Right renal cortex interstitium (tissue), 3 donors: ENCODE results near the gene DENND1B. TPM values are rescaled to one million over a fixed set of nuclear protein-coding genes. Genes with fewer than 3 reads are reported as not detected.
"Not testable (repeated sequence)": the region's sequence is repeated elsewhere in the genome, so short reads cannot be mapped to it uniquely, and the experiment has no call there.

Source experiments
- DNase-seq, 3 donors: peaks; one replicate each; pipeline ENCODE4 v3.0.0-alpha.2; 2013; ENCODE audit warnings: low read depth in 3 of 3, low spot score in 2 of 3
- polyA plus RNA-seq, 3 donors: library from polyadenylated mRNA; unstranded; fragments of 120-200 nt; gene quantifications; one replicate each; pipeline ENCODE4 v1.2.1, GENCODE V29; 2013; ENCODE audit not compliant: insufficient read length in 3 of 3

DENND1B gene
- polyA plus RNA-seq, 3 donors: 12.3 to 14.3 (median 13.5) TPM

DNA sequence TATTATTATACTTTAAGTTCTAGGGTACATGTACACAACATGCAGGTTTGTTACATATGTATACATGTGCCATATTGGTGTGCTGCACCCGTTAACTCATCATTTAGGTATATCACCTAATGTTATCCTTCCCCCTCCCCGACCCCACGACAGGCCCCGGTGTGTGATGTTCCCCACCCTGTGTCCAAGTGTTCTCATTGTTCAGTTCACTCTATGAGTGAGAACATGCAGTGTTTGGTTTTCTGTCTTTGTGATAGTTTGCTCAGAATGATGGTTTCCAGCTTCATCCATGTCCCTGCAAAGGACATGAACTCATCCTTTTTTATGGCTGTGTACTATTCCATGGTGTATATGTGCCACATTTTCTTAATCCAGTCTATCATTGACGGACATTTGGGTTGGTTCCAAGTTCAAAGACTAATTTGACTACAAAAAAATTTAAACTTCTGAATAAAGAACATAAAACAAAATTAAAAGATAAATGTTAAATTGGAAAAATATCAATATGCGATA, 22.6 kb downstream of the DENND1B start:
- not testable (repeated sequence) for DNase-seq

DNA sequence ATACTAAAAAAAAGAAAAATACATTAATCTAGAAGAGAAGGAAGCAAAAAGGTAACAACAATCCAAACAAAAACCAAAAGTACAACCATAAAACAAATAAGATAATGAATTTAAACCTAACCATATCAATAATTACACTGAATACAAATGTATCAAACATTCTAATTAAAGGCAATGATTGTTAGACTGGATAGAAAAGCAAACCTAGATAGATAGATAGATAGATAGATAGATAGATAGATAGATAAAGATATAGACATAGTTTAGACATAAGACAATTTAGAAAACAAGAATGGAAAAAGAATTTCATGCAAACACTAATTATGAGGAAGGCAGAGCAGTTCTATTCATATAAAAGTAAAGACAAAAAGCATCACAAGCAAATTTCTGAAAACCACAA, 24.9 kb downstream of the DENND1B start:
- no peak for DNase-seq

DNA sequence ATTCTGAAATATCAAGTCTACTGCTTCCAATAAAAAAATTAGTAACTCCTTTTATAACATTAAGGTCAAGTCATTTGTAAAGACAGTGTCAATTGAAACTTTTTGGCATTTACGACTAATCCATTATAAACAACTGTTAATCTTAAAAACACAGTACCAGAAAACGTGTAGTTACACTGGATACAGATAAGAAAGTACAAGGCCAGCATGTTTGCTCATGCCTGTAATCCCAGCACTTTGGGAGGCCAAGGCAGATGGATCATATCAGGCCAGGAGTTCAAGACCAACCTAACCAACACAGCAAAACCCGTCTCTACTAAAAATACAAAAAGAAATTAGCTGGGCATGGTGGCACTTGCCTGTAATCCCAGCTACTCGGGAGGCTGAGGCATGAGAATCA, 29.4 kb downstream of the DENND1B start:
- no peak for DNase-seq

DNA sequence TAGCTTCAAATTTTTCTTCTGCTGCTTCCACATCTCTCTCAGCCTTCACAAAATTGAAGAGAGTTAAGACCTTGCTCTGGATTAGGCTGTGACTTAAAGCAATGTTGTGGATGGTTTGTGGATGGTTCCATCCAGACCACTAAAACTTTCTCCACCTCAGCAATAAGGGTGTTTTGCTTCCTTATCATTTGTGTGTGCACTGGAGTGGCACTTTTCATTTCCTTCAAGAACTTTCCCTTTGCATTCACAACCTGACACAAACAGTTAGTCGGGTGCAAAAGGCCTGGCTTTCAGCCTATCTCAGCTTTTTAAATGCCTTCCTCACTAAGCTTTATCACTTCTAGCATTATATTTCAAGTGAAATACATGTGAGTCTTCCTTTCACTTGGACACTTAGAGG, 30.3 kb downstream of the DENND1B start:
- no peak for DNase-seq

DNA sequence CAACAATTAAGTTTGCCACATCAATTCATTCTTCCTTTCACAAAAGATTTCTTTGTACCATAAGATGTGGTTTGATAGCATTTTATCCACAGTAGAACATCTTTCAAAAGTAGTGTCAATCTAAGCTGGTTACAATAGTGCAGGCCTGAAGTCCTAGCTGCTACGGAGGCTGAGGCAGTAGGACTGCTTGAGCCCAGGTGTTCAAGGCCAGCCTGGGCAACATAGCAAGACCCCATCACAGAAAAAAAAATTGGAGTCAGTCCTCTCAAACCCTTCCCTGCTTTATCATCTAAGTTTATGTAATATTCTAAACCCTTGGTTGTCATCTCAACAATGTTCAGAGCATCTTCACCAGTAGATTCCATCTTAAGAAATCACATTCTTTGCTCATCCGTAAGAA, 31.7 kb downstream of the DENND1B start:
- DNase-seq: no peak

DNA sequence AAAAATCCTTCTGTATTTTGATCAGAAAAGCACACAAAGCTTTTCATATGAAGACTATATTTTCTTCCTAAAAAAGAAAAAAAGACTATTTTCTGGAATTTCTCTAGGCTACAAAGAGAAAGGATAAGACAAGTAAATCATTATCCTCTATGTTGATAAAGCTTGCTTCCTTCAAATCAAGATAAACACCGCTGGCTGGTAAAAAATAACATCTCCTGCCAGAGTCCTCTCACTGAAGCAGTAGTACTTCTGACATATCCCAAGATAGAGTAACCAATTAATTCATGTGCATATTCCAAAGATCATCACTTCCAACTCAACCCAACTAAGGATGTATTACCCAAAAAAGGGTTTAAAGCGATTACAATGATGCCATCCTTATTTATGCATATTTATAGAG, 34.3 kb downstream of the DENND1B start:
- DNase-seq: no peak

DNA sequence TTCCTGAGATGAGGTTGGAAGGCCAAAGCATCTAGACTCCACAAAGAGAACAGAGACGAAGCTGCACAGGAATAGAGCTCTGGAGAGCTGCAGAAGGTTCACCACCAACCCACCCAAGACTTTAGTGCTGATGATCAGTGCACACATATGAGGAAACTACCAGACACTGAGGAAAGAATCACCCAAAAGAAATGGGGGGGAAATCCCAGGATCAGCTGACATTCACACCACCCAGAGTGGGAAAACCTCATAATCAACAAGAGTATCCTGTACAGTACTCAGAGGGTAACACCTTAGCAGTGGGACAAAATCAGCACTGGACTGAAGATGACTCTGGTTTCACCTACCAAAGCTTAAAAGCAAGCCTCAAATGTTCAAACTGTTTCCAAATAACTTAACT, 36.4 kb downstream of the DENND1B start:
- no peak for DNase-seq

DNA sequence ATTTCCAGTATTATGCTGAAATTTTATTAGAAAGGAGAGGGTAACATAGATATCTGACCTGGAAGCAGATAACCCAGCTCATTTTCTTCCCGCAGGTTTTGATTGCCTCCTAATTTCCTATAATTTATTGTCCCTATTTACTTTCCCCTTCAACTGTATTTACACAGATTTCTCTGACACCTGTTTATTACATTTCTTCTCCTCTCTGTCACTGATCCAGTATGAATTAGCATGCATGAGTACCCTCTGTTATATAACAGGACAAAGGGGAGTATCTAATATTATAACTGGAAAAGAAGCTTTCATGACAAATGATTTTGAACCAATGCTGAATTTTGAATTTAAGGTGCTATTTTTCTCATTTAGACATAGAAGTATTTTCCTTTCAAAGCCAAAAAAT, 37.4 kb downstream of the DENND1B start:
- no peak for DNase-seq

DNA sequence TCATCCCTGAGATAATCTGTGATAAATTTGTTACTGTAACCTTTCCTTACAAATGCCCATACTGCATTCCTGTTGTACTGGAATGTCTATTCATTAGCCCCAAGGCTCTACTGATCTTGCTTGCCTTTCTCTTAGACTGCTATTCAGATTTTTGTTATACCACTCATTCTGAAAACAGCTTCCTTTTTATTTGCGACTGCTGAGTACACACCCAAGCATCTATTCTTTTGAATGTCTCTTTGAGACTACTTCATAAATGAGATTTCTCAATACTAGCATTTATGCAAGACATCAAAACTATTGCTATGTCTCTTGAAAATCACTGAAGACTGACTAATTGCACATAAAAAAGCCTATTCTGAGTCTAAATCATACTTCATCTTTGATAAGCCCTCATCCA, 38.6 kb downstream of the DENND1B start:
- no peak for DNase-seq

DNA sequence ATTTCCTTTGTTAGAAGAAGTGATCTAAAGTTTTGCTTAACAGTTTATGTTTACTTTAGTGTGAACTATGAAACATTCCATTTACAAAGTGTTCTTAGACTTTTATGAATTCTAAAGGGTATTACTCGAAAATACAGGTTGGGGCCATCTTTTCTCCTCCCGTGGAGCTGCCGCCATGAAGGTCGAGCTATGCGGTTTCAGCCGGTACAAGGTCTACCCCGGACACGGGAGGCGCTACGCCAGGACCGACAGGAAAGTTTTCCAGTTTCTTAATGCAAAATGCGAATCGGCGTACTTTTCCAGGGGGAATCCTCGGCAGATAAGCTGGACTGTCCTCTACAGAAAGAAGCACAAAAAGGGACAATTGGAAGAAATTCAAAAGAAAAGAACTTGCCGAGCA, 39.8 kb downstream of the DENND1B start:
- DNase-seq: no peak

DNA sequence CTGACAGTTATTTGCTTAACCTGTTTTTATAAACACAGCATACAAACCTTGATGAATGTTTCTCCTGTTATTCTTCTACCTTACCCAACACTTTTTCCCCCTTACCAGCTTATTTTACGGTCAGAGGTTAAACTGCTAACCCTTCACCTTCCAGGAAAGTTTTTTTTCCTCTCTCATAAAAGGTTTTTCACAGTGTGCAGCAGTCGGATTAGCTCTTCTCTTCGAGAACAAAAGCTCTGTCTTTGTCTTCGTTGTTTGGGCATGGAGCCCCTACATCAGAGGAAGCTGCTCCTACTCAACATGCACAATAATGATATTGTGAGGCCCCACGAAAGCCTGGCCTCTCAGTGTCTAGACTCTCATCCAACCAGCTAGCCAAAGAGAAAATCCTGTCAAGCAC, 42.0 kb downstream of the DENND1B start:
- DNase-seq: no peak

DNA sequence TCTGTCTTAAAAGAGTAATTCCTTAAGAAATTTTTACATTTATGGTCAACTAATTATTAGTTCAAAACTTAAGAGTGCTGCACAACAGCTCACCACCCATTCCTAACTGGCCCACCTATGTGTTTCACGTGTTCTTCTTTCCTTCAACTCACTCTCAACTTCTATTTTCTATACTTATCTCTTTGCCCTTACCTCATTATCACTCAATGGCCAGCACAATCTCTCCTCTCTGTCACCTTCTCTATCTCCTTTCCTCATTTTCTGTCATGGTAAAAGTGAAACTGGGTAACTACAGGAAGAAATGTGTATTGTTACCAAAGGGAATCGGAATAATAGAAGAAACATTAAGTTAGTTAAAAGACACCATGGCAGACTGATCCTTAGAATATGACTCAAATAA, 43.1 kb downstream of the DENND1B start:
- DNase-seq: no peak

DNA sequence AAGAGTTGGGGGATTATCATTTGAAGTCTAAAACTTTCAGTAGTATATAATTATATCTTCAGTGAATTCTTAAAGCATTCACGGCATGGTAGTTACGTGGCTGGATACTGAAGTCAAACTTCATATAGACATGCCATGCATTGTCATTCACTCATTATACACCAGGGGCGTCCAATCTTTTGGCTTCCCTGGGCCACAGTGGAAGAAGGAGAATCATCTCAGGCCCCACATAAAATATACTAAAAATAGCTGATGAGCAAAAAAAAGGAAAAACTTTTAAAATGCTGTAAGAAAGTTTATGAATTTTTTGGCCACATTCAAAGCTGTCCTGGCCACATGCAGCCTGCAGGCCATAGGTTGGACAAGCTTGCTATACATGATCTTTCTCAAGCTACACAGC, 43.8 kb downstream of the DENND1B start:
- DNase-seq: no peak

DNA sequence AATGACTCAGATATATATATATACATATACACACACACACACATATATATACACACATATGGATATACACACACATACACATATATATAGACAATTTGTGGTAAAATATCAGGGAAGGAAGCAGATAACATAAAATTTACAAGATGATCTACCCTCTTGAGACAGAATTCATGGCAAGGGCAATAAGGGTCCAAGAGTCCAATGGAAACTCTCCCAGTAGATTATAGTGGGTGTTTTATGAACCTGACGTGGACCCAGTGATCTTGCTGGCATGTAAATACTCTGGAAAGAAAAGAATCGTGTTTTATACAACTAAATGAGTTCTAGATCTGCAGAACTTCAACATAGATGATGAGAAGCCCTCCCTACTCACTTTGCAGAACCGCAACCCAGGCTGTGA, 49.3 kb downstream of the DENND1B start:
- DNase-seq: no peak

DNA sequence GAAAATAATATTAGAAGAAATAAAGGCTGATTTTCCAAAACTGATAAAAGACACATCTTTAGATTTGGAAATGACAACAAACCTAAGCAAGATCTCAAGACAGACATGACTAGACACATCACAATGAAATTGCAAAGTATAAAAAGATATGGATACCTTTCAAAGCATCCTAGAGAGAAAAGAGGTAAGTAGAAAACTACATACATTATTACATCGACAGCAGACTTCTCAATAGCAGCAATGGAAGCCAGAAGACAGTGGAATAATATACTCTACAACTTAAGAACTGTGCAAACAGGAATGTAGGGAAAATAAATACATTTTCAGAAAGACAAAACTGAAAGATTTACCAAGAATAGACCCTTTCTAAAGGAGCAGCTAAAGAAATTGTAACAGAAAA, 50.2 kb downstream of the DENND1B start:
- DNase-seq: no peak

DNA sequence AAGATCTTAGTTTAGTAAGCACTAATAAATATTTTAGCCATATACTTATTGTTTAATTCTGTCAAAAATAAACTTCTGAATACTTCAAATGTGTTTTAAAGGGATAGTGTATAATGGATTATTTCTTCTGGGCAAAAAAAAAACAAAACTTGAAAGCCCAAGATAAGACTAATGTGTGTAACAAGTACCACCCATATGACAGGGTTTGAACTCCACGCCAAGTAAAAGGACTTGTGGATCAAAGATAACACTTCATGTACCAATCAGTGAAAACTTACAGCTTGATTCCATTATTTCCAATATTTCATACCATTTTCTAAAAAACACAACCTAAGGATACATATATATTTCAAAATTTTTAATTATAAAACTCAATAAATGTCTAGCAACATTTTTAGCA, 59.5 kb downstream of the DENND1B start:
- DNase-seq: no peak

DNA sequence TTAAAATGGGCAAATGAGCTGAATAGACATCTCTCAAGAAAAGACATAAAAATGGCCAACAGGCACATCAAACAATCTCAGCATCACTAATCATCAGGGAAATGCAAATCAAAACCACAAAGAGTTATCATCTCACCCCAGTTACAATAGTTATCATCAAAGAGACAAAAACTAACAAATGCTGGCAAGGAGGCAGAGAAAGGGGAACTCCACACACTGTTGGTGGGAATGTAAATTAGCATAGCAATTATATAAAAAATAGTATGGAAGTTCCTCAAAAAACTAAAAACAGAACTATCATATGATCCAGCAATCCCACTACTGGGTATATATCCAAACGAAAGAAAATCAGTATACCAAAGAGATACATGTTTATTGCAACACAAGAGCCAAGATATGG, 68.7 kb downstream of the DENND1B start:
- no peak for DNase-seq

DNA sequence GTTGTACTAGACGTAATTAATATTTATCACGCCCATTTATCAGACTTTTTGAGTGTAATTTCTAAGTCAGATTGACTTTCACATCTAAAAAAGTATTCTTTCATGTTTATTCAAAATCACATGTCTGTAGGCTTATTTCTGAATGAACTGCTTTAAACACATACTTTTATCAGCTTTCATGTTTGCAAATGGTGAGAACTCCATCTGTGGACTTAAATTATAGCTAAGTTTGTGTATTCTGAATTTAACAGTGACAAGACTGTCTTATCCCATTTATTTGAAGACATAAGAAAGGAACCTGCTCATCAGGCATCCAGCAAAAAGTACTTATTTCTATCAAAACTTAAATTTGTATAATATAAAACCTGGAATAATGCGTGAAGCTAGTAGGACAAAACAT, 69.3 kb downstream of the DENND1B start:
- no peak for DNase-seq

DNA sequence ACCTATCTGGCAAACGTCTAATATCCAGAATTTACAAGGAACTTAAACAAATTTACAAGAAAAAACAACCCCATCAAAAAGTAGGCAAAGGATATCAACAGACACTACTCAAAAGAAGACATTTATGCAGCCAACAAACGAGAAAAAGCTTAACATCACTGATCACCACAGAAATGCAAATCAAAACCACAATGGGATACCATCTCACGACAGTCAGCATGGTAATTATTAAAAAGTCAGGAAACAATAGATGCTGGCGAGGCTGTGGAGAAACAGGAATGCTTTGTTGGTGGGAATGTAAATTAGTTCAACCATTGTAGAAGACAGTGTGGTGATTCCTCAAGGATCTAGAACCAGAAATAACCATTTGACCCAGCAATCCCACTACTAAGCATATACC, 74.6 kb downstream of the DENND1B start:
- not testable (repeated sequence) for DNase-seq

DNA sequence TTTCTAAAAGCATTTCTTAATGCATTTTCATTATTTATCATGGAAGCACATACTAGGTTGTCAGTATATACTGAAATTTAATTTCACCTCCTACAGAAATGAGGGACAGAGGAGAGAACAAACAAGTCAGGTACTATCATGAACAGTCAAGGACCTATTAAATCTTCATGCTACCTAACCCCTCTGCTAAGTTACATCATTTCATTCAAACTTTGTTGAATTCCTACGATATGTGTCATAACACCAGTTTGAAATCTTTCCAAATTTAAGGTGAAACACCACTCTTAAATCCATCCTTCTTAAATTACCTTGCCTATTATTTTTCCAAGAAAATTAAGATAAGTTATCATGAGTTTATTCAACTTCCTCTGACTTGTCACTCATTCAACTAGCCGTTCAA, 78.9 kb downstream of the DENND1B start:
- DNase-seq: no peak

DNA sequence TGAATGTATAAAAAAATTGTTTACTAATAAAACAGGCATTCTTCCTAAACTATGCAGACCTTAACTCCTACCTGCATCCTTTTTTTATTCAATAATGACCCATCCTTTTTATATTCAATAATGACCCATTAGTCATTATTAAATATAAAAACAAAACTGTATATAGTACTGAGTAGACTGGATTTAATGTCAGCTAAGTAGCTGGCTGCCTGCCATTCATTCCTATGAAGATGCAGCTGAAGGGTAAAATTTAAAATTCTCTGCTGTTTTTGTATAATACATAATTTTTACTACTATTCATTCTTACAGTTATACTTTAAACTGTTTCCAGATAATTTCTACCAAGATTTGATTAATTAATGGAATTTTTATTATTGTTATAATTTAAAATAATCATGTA, 79.3 kb downstream of the DENND1B start:
- no peak for DNase-seq

DNA sequence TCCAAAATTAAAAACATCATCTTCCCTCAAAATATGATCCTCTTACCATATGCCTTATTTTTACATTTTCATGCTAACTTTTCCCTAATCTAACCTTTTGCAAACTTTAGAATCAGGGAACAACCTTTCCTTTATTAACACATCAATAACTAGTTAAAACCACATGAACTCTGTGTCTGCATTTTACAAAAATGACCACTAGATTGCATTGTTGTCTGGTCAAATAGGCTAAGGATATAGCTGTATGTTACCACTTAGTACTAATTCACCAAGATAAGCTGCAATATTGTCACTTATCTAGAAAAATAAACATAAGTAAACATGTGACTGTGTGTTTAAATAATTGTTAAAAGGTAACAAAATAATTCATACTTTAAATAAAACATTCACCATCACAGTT, 82.3 kb downstream of the DENND1B start:
- no peak for DNase-seq

DNA sequence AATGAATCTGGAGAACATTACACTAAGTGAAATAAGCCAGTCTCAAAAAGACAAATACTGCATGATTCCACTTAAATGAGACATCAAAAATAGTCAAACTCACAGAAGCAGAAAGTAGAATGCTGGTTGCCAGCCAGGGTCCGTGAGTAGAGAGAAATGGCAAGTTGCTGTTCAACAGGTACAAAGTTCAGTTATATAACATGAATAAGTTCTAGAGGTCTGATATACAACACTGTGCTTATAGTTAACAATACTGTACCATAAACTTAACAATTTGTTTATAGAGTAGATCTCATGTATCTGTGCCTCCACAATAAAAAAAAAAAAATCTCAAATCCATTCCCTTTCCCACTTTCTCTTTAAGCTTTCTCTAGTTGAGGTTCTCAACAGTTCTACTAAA, 83.5 kb downstream of the DENND1B start:
- no peak for DNase-seq

DNA sequence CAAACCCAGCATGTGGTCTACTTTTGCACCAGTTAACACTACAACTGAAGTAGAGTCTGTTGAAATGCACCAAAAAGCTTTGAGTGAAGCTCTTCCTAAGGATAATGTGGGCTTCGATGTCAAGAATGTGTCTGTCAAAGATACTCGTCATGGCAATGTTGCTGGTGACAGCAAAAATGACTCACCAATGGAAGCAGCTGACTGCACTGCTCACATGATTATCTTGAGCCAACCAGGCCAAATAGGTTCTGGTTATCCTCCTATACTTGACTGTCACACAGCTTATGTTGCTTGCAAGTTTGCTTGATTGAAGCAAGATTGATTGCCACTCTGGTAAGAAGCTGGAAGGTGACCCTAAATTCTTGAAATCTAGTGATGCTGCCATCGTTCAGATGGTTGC, 85.2 kb downstream of the DENND1B start:
- no peak for DNase-seq
